Measurements from ENCODE around the gene DNAH8.

Gene DNAH8

DNA sequence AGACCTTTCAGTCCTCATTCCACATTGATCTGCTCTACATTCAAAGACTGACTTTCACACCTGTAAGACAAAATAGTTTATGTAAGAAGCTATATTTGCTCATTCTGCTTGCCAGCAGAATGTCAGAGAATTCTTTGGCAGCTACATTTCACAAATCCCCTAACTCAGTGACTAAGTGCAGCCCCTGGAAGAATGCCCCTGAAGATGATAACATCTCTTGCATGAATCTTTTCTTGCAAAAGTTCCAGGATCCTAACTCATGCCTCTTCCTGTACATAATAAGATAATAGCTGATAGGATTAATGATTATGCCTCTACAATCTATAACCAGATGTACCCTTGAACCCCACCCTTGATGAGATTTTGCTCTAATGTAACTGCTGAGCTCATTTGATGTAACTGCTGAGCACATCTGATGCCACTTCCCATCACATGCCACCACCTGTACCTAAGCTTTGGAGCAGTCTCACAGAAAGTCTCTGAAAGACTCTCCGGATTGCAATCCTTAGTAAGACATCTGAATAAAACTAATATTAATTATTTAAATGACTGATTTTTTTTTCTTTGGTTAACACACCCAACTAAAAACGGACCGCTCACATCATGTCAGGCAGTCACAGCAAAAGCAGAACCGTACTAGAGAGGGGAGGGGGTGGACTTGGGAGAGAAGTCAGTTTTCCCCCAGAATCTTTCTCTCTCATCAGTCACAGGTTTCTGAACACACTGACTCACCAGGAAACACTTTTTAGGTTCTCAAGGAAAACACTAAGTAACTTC is 684 bp upstream of the DNAH8 start:
- Histone ChIP-seq H3K4me3 (ENCODE audit: low read depth in 1 of 2, low read length in 1 of 2) (no peak overlapping the region), H3K9me3 (no peaks in the 10 kb centered on the region), H3K4me1 (ENCODE audit: control insufficient read depth in 1 of 2, insufficient read depth in 1 of 2, low read depth in 1 of 2, low read length in 1 of 2) (peaks cover 0 to 17% of the 10 kb centered on the region in 2 experiments), H3K27ac (no peak overlapping the region), H3K36me3 (no peaks in the 10 kb centered on the region), H3K27me3 (peaks cover 73% of the 10 kb centered on the region)
- TF ChIP-seq, protein P1, sequence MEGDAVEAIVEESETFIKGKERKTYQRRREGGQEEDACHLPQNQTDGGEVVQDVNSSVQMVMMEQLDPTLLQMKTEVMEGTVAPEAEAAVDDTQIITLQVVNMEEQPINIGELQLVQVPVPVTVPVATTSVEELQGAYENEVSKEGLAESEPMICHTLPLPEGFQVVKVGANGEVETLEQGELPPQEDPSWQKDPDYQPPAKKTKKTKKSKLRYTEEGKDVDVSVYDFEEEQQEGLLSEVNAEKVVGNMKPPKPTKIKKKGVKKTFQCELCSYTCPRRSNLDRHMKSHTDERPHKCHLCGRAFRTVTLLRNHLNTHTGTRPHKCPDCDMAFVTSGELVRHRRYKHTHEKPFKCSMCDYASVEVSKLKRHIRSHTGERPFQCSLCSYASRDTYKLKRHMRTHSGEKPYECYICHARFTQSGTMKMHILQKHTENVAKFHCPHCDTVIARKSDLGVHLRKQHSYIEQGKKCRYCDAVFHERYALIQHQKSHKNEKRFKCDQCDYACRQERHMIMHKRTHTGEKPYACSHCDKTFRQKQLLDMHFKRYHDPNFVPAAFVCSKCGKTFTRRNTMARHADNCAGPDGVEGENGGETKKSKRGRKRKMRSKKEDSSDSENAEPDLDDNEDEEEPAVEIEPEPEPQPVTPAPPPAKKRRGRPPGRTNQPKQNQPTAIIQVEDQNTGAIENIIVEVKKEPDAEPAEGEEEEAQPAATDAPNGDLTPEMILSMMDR (IDR thresholded peaks at IDR 0.05), result no peak

DNA sequence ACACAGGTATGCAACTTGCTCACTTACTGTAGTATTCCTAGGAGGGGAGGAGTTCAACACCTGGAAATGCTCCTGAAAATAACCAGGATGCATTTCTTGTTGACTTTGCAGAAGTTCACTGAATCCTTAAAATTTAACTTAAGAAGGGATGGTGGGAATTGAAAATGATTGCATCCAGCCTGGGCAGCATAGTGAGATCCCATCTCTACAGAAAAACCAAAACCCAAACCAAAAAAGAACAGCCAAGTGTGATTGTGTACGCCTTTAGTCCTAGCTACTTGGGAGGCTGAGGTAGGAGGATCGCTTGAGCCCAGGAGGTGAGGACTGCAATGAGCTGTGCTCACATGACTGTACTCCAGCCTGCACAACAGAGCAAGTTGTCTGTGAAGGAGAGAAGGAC is 1.7 kb downstream of the DNAH8 start:
- Histone ChIP-seq H3K36me3 (no peaks in the 10 kb centered on the region), H3K27me3 (peaks cover 80% of the 10 kb centered on the region), H3K9me3 (no peaks in the 10 kb centered on the region), H3K27ac (no peak overlapping the region), H3K4me1 (ENCODE audit: control insufficient read depth in 1 of 2, insufficient read depth in 1 of 2, low read depth in 1 of 2, low read length in 1 of 2) (peaks cover 0 to 17% of the 10 kb centered on the region in 2 experiments), H3K4me3 (ENCODE audit: low read depth in 1 of 2, low read length in 1 of 2) (no peak overlapping the region)
- TF ChIP-seq, protein P1 (IDR thresholded peaks at IDR 0.05), result no peak

DNA sequence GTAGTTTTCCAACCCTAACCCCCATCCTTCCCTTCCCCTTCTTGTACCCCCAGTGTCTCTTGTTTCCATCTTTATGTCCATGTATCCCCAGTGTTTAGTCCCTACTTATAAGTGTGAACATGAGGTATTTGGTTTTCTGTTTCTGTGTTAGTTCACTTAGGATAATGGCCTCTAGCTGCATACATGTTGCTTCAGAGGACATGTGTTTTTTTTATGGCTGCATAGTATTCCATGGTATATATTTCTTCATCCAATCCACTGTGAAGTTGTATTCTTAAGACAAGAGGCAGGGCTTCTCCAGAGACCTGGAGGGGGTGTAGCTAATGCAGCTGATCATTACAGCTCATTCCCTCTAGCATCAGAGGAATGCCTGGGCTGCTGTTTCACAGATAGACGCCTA is 4.2 kb downstream of the DNAH8 start:
- Histone ChIP-seq H3K4me3 (ENCODE audit: low read depth in 1 of 2, low read length in 1 of 2) (no peak overlapping the region), H3K4me1 (ENCODE audit: control insufficient read depth in 1 of 2, insufficient read depth in 1 of 2, low read depth in 1 of 2, low read length in 1 of 2) (peaks cover 0 to 10% of the 10 kb centered on the region in 2 experiments), H3K27me3 (peaks cover 61% of the 10 kb centered on the region), H3K36me3 (no peaks in the 10 kb centered on the region), H3K27ac (no peak overlapping the region), H3K9me3 (no peaks in the 10 kb centered on the region)
- TF ChIP-seq, protein P1 (IDR thresholded peaks at IDR 0.05), result no peak

- Histone ChIP-seq H3K36me3 (no peaks in the 10 kb centered on the region), H3K4me1 (ENCODE audit: control insufficient read depth in 1 of 2, insufficient read depth in 1 of 2, low read depth in 1 of 2, low read length in 1 of 2) (peaks cover 0 to 1% of the 10 kb centered on the region in 2 experiments), H3K27me3 (peaks cover 52% of the 10 kb centered on the region), H3K9me3 (no peaks in the 10 kb centered on the region), H3K4me3 (ENCODE audit: low read depth in 1 of 2, low read length in 1 of 2) (no peak overlapping the region), H3K27ac (no peak overlapping the region)
- TF ChIP-seq, protein P1 (IDR thresholded peaks at IDR 0.05), result no peak
Observed at GRCh38 chr6:38720295-38720694, 5.2 kb downstream of the DNAH8 start.

GRCh38 chr6:38722038-38722437 is 6.9 kb downstream of the DNAH8 start:
- H3K36me3 ChIP-seq, result no peaks in the 10 kb centered on the region
- TF ChIP-seq, protein P1 (IDR thresholded peaks at IDR 0.05), result no peak

More at GRCh38 chr6:38722038-38722437, 6.9 kb downstream of the DNAH8 start:
- no peaks in the 10 kb centered on the region for H3K4me1 ChIP-seq (ENCODE audit: control insufficient read depth in 1 of 2, insufficient read depth in 1 of 2, low read depth in 1 of 2, low read length in 1 of 2)
- H3K27ac ChIP-seq, result no peak overlapping the region
- no peaks in the 10 kb centered on the region for H3K9me3 ChIP-seq
- H3K27me3 ChIP-seq, result peaks cover 35% of the 10 kb centered on the region
- H3K4me3 ChIP-seq (ENCODE audit: low read depth in 1 of 2, low read length in 1 of 2), result no peak overlapping the region
